GM23338 (cell line): Measurements from ENCODE around the gene IRX2.

Source experiments
- CREB1 ChIP-seq: fragments of 250-450 bp; sonication (Bioruptor Pico); IDR thresholded peaks from 2 replicates; pipeline ENCODE4 v1.5.0; 2020; ENCODE audit warnings: low read depth, mild to moderate bottlenecking, moderate library complexity
- EZH2 ChIP-seq: fragments of 200-600 bp; sonication (generic); IDR thresholded peaks from one replicate; pipeline ENCODE4 v1.8.0; 2017; ENCODE audit warnings: antibody characterized with exemption, mild to moderate bottlenecking, low read depth; ENCODE audit not compliant: unreplicated experiment
- EZH2phosphoT487 ChIP-seq: fragments of 200-600 bp; sonication (generic); IDR thresholded peaks from one replicate; pipeline ENCODE4 v1.8.1; 2018; ENCODE audit warnings: antibody characterized with exemption; ENCODE audit not compliant: unreplicated experiment
- JUNB ChIP-seq: IDR thresholded peaks from one replicate; pipeline ENCODE4 v1.6.1; 2016; ENCODE audit warnings: antibody characterized with exemption; ENCODE audit not compliant: unreplicated experiment
- NANOG ChIP-seq: IDR thresholded peaks from 2 replicates; pipeline ENCODE4 v1.6.1; 2016; ENCODE audit warnings: antibody characterized with exemption, borderline replicate concordance
- POLR2AphosphoS5 ChIP-seq: IDR thresholded peaks from 2 replicates; pipeline ENCODE4 v1.6.1; 2016; ENCODE audit warnings: antibody characterized with exemption, low read depth
- STAT1 ChIP-seq: IDR thresholded peaks from one replicate; pipeline ENCODE4 v1.6.1; 2016; ENCODE audit warnings: antibody characterized with exemption; ENCODE audit not compliant: unreplicated experiment
- ZNF114 ChIP-seq: fragments of 250-450 bp; sonication (Bioruptor Pico); IDR thresholded peaks from 2 replicates; pipeline ENCODE4 v1.5.0; 2020; ENCODE audit warnings: mild to moderate bottlenecking, moderate library complexity
- ZNF331 ChIP-seq: fragments of 250-450 bp; sonication (Bioruptor Pico); IDR thresholded peaks from 2 replicates; pipeline ENCODE4 v1.5.0; 2020; ENCODE audit warnings: low read depth, mild to moderate bottlenecking, moderate library complexity
- TF ChIP-seq, protein P1 (sequence below), 2 experiments: fragments of 200-600 bp in 1 of 2; sonication (generic) in 1 of 2; conservative IDR thresholded peaks; 2 replicates each; pipeline versions ENCODE4 v1.5.1 to v1.6.1; 2016 to 2017; ENCODE audit warnings: antibody characterized with exemption in 2 of 2, low read depth in 2 of 2, mild to moderate bottlenecking in 2 of 2, moderate library complexity in 1 of 2
- TF ChIP-seq, protein P2 (sequence below): IDR thresholded peaks from one replicate; pipeline ENCODE4 v1.6.1; 2018; ENCODE audit warnings: antibody characterized with exemption; ENCODE audit not compliant: unreplicated experiment
- TF ChIP-seq, protein P3 (sequence below): IDR thresholded peaks from 2 replicates; pipeline ENCODE4 v1.6.1; 2016; ENCODE audit warnings: antibody characterized with exemption

DNA sequence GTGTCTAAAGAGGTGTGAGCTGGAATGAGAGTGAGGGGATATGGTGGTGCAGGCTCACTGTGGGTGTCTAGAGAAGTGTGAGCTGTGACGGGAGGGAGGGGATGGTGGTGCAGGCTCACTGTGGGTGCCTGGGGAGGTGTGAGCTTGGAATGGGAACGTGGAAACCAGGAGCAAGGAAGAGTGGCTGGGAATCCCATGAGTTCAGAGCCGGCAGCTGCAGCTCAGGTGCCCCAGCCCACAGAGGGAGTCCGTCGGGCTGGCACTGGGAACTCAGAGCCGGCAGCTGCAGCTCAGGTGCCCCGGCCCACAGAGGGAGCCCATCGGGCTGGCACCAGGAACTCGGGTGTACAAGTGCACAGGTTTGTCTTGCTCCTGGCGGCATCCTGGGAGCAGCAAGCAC, 45.6 kb downstream of the IRX2 start:
- TF ChIP-seq POLR2AphosphoS5 (no peak), EZH2 (no peak), JUNB (no peak), STAT1 (no peak), CREB1 (CRISPR knock-in tag) (no peak), NANOG (no peak), EZH2phosphoT487 (no peak), ZNF114 (CRISPR knock-in tag) (no peak), ZNF331 (CRISPR knock-in tag) (no peak)
- TF ChIP-seq, protein P1, sequence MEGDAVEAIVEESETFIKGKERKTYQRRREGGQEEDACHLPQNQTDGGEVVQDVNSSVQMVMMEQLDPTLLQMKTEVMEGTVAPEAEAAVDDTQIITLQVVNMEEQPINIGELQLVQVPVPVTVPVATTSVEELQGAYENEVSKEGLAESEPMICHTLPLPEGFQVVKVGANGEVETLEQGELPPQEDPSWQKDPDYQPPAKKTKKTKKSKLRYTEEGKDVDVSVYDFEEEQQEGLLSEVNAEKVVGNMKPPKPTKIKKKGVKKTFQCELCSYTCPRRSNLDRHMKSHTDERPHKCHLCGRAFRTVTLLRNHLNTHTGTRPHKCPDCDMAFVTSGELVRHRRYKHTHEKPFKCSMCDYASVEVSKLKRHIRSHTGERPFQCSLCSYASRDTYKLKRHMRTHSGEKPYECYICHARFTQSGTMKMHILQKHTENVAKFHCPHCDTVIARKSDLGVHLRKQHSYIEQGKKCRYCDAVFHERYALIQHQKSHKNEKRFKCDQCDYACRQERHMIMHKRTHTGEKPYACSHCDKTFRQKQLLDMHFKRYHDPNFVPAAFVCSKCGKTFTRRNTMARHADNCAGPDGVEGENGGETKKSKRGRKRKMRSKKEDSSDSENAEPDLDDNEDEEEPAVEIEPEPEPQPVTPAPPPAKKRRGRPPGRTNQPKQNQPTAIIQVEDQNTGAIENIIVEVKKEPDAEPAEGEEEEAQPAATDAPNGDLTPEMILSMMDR (conservative IDR thresholded peaks at IDR 0.05; ENCODE audit: low read depth in 2 of 2) = no peak
- TF ChIP-seq, protein P2, sequence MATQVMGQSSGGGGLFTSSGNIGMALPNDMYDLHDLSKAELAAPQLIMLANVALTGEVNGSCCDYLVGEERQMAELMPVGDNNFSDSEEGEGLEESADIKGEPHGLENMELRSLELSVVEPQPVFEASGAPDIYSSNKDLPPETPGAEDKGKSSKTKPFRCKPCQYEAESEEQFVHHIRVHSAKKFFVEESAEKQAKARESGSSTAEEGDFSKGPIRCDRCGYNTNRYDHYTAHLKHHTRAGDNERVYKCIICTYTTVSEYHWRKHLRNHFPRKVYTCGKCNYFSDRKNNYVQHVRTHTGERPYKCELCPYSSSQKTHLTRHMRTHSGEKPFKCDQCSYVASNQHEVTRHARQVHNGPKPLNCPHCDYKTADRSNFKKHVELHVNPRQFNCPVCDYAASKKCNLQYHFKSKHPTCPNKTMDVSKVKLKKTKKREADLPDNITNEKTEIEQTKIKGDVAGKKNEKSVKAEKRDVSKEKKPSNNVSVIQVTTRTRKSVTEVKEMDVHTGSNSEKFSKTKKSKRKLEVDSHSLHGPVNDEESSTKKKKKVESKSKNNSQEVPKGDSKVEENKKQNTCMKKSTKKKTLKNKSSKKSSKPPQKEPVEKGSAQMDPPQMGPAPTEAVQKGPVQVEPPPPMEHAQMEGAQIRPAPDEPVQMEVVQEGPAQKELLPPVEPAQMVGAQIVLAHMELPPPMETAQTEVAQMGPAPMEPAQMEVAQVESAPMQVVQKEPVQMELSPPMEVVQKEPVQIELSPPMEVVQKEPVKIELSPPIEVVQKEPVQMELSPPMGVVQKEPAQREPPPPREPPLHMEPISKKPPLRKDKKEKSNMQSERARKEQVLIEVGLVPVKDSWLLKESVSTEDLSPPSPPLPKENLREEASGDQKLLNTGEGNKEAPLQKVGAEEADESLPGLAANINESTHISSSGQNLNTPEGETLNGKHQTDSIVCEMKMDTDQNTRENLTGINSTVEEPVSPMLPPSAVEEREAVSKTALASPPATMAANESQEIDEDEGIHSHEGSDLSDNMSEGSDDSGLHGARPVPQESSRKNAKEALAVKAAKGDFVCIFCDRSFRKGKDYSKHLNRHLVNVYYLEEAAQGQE = no peak
- TF ChIP-seq, protein P3, sequence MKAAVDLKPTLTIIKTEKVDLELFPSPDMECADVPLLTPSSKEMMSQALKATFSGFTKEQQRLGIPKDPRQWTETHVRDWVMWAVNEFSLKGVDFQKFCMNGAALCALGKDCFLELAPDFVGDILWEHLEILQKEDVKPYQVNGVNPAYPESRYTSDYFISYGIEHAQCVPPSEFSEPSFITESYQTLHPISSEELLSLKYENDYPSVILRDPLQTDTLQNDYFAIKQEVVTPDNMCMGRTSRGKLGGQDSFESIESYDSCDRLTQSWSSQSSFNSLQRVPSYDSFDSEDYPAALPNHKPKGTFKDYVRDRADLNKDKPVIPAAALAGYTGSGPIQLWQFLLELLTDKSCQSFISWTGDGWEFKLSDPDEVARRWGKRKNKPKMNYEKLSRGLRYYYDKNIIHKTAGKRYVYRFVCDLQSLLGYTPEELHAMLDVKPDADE = no peak
